ENCODE data around the gene CIAO2B. TPM values are rescaled to one million over a fixed set of nuclear protein-coding genes. Genes with fewer than 3 reads are reported as not detected.

CIAO2B gene
- total and polyA plus RNA-seq, 7 donors: 71.7 to 219 (median 121) TPM

- TF ChIP-seq, protein P1, sequence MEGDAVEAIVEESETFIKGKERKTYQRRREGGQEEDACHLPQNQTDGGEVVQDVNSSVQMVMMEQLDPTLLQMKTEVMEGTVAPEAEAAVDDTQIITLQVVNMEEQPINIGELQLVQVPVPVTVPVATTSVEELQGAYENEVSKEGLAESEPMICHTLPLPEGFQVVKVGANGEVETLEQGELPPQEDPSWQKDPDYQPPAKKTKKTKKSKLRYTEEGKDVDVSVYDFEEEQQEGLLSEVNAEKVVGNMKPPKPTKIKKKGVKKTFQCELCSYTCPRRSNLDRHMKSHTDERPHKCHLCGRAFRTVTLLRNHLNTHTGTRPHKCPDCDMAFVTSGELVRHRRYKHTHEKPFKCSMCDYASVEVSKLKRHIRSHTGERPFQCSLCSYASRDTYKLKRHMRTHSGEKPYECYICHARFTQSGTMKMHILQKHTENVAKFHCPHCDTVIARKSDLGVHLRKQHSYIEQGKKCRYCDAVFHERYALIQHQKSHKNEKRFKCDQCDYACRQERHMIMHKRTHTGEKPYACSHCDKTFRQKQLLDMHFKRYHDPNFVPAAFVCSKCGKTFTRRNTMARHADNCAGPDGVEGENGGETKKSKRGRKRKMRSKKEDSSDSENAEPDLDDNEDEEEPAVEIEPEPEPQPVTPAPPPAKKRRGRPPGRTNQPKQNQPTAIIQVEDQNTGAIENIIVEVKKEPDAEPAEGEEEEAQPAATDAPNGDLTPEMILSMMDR (IDR thresholded peaks at IDR 0.05): no peak
- TF ChIP-seq POLR2A (IDR thresholded peaks at IDR 0.05) (no peak), EP300 (IDR thresholded peaks at IDR 0.05) (no peak), POLR2AphosphoS5 (IDR thresholded peaks at IDR 0.05) (no peak)
- 79 to 86% methylated on average over 10 of the region's 10 CpGs for WGBS, 2 donors
- Histone ChIP-seq H3K4me1 (no peaks in the 10 kb centered on the region), H3K9me3 (no peaks in the 10 kb centered on the region), H3K27ac (no peak overlapping the region), H3K27me3 (no peaks in the 10 kb centered on the region), H3K36me3 (no peaks in the 10 kb centered on the region), H3K4me3 (no peak overlapping the region)
- intact Hi-C loops (cut with DNase I): no loop called here
- no peak for DNase-seq
Measured at GRCh38 chr16:66970775-66971720, 36.8 kb upstream of the CIAO2B start.

DNA sequence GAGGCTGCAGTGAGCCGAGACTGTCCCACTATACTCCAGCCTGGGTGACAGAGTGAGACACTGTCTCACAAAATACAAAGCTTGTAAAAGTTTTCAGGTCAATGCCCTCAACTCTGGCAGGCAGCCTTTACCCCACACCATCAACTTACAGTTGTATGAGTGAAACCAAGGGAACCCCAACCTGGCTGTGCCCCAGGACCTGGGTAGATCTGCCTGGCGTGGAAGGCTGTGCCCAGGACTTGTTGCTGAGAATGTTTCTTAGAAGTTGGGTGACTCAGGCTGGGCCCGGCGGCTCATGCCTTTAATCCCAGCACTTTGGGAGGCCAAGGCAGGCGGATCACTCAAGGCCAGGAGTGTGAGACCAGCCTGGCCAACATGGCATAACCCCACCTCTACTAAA, 34.6 kb upstream of the CIAO2B start:
- WGBS, 2 donors: 90 to 94% methylated on average over 5 of the region's 5 CpGs
- no peaks in the 10 kb centered on the region for H3K36me3 ChIP-seq
- no peaks in the 10 kb centered on the region for H3K27me3 ChIP-seq
- H3K4me1 ChIP-seq: no peaks in the 10 kb centered on the region
- no peak for DNase-seq
- TF ChIP-seq POLR2A (IDR thresholded peaks at IDR 0.05) (no peak), EP300 (IDR thresholded peaks at IDR 0.05) (no peak)
- TF ChIP-seq, protein P1 (IDR thresholded peaks at IDR 0.05): no peak
- no peaks in the 10 kb centered on the region for H3K9me3 ChIP-seq
- no peak overlapping the region for H3K4me3 ChIP-seq
- intact Hi-C loops (cut with DNase I): no loop called here
- H3K27ac ChIP-seq: no peak overlapping the region

DNA sequence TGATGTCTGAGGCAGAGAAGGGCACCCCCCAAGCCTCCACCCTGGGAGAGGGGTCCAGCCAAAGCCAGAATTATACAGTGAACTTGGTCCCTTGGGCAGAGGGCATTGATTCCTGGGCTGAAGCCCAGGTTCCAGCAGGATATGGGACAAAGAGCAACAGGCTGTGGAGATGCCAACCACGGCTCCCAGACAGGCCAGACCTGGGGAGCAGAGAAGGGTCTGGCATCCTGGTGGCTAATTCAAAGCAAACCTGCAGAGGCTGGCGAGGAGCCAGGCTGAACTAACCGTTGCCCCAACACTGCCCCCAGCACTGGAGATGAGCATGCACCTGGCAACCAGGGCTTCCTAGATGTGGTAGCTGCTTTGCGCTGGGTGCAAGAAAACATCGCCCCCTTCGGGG, 29.8 kb upstream of the CIAO2B start:
- DNase-seq: no peak
- H3K4me3 ChIP-seq: no peak overlapping the region
- H3K9me3 ChIP-seq: no peaks in the 10 kb centered on the region
- WGBS, 2 donors: 68 to 76% methylated on average over 6 of the region's 6 CpGs
- TF ChIP-seq POLR2AphosphoS5 (IDR thresholded peaks at IDR 0.05) (no peak), EP300 (IDR thresholded peaks at IDR 0.05) (no peak), POLR2A (IDR thresholded peaks at IDR 0.05) (no peak)
- TF ChIP-seq, protein P1 (IDR thresholded peaks at IDR 0.05): no peak
- no peak overlapping the region for H3K27ac ChIP-seq
- no peaks in the 10 kb centered on the region for H3K36me3 ChIP-seq
- no peaks in the 10 kb centered on the region for H3K27me3 ChIP-seq
- intact Hi-C loops (cut with DNase I): no loop called here
- H3K4me1 ChIP-seq: no peaks in the 10 kb centered on the region

- H3K9me3 ChIP-seq: no peaks in the 10 kb centered on the region
- TF ChIP-seq POLR2A (IDR thresholded peaks at IDR 0.05): no peak
- TF ChIP-seq, protein P1 (IDR thresholded peaks at IDR 0.05): no peak
- TF ChIP-seq EP300 (IDR thresholded peaks at IDR 0.05): no peak
- no peak for TF ChIP-seq POLR2AphosphoS5 (IDR thresholded peaks at IDR 0.05)
- no peaks in the 10 kb centered on the region for H3K4me1 ChIP-seq
- no peak for DNase-seq
- no peak overlapping the region for H3K27ac ChIP-seq
- H3K27me3 ChIP-seq: no peaks in the 10 kb centered on the region
- H3K36me3 ChIP-seq: no peaks in the 10 kb centered on the region
- intact Hi-C loops (cut with DNase I): no loop called here
- 8 to 24% methylated on average over 5 of the region's 5 CpGs for WGBS, 2 donors
- no peak overlapping the region for H3K4me3 ChIP-seq
Measured at GRCh38 chr16:66961914-66962313, 27.7 kb upstream of the CIAO2B start.

All from sigmoid colon (tissue), 7 donors.